GM12892 (cell line): ENCODE results near the gene AMH.
A peak's percentile ranks its signal among the peaks of the same experiment; 100 is the strongest.

ENCODE experiments used
- DNase-seq: peaks from one replicate; pipeline ENCODE4 v3.0.0; 2011; ENCODE audit not compliant: insufficient read length
- FAIRE-seq: peaks from 2 replicates; lab custom pipeline; 2011; peaks lifted over from hg19 to GRCh38; lab: Jason Lieb, UNC
- POLR2A ChIP-seq: IDR thresholded peaks from 2 replicates; pipeline ENCODE4 v1.6.1; 2011; ENCODE audit warnings: low read depth, low read length, control low read depth
- POLR2AphosphoS5 ChIP-seq: IDR thresholded peaks from 2 replicates; pipeline ENCODE4 v1.6.1; 2011; ENCODE audit warnings: low read depth, low read length, control low read depth
- TAF1 ChIP-seq: IDR thresholded peaks from 2 replicates; pipeline ENCODE4 v1.6.1; 2011; ENCODE audit warnings: low read depth, mild to moderate bottlenecking, control low read depth, low read length, borderline replicate concordance

AMH gene

GRCh38 chr19:2287585-2288337 is 38.6 kb downstream of the AMH start:
- no peak for DNase-seq
- TF ChIP-seq TAF1 (no peak), POLR2AphosphoS5 (no peak), POLR2A (no peak)
- peak; percentile 33 for FAIRE-seq

GRCh38 chr19:2288338-2288817 is 39.3 kb downstream of the AMH start:
- no peak; the same call in 1 of the 2 replicates for TF ChIP-seq POLR2A
- TF ChIP-seq POLR2AphosphoS5: no peak
- TF ChIP-seq TAF1: no peak
- DNase-seq (no peak), FAIRE-seq (no peak)

DNA sequence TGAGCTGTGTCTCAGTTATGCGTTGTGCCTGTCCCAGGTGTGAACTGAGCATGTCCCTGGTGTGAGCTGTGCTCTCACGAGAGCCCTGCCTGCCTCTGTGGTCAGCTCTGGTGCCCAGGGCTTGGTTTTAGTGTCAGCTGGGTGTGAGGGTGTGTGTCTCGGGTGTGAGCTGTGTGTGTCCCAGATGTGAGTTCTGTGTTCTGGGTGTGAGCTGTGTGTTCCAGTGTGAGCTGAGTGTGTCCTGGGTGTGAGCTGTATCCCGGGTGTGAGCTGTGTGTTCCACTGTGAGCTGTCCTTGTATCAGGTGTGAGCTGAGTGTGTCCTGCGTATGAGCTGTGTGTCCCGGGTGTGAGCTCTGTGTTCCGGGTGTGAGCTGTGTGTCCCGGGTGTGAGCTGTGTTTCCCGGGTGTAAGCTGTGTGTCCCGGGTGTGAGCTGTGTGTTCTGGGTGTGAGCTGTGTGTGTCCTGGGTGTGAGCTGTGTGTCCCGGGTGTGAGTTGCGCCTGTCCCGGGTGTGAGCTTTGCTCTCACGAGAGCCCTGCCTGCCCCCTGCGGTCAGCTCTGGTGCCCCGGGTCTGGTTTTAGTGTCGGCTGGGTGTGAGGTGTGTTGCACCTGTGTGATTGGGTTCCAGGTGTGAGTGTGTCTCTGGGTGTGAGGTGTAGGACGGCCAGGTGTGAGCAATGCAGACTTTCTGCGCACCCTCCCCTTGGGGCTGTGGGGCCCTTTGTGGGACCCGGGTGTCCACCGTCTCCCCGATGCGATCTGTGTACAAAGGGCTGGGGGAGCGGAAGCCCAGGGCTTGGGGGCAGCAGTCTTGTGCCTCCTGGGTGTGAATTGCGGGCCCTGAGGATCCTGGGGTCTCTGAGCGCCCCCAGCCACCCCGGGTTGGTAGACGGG is 39.9 kb downstream of the AMH start:
- TF ChIP-seq POLR2A (0 out of 2 replicates have a peak, but pooled peaks have one; percentile 39), TAF1 (no peak)
- DNase-seq (no peak), FAIRE-seq (no peak)

DNA sequence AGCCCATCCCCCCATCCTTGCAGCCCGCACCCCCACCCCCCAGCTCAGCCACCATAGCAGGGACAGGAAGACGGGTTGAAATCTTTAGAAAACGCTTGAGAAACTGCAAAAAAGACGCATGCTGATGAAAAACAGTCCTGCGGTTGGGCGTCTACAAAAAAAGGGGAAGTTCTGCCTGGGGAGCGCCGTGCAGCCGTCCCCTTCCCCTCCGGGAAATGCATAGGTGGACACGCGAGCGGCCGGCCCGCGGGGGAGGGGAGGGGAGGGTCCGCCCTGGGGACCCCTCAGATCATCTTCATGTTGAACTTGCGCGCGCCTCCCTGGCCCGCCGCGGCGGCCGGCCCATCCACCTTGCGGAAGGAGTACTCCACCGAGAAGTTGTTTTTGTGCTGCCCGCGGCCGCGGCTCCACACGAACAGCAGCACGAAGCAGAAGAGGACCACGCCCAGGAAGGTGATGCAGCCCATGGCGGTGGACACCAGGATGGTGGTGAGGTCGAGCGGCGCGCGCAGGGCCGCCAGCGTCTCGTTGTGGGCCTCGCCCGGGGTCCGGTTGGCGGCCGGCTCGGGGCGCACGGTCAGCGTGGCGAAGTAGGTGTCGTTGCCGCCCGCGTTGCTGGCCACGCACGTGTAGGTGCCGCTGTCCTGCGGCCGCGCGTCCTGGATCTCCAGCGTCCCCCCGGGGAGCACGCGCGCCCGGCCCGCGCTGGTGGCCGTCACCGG is 40.8 kb downstream of the AMH start:
- DNase-seq: peak; percentile 77
- TF ChIP-seq POLR2A (no peak), POLR2AphosphoS5 (peak; percentile 12; the same call in 1 of the 2 replicates)
- FAIRE-seq: peak; percentile 95

- FAIRE-seq: no peak
- TF ChIP-seq POLR2A (peak; percentile 16; the same call in 1 of the 2 replicates), POLR2AphosphoS5 (0 out of 2 replicates have a peak, but pooled peaks have one; percentile 13), TAF1 (no peak)
- DNase-seq: no peak
Observed at GRCh38 chr19:2290441-2291184, 41.5 kb downstream of the AMH start.

DNA sequence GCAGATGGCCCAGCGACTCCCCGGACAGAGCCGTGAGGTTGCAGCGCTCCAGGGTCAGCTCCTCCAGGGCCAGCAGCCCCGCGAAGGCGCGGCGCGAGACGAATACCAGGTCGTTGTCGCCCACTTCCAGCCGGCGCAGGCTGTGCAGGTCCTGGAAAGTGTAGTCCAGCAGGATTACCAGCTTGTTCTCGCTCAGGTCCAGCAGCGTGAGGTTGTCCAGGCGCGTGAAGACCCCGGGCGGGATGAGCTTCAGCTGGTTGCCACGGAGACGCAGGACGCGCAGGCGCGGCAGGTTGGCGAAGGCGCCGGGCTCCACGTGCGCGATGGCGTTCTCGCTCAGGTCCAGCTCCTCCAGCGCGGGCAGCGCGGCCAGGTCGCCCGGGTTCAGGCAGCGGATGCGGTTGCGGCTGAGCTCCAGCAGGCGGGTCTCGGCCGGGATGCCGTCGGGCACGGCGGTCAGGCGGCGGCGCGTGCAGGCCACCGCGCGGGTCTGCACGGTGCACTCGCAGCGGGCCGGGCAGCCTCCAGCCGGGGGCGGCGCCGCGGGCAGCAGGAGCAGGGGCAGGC is 42.1 kb downstream of the AMH start:
- DNase-seq (no peak), FAIRE-seq (no peak)
- TF ChIP-seq POLR2AphosphoS5: no peak
- TF ChIP-seq TAF1: no peak
- no peak for TF ChIP-seq POLR2A

DNA sequence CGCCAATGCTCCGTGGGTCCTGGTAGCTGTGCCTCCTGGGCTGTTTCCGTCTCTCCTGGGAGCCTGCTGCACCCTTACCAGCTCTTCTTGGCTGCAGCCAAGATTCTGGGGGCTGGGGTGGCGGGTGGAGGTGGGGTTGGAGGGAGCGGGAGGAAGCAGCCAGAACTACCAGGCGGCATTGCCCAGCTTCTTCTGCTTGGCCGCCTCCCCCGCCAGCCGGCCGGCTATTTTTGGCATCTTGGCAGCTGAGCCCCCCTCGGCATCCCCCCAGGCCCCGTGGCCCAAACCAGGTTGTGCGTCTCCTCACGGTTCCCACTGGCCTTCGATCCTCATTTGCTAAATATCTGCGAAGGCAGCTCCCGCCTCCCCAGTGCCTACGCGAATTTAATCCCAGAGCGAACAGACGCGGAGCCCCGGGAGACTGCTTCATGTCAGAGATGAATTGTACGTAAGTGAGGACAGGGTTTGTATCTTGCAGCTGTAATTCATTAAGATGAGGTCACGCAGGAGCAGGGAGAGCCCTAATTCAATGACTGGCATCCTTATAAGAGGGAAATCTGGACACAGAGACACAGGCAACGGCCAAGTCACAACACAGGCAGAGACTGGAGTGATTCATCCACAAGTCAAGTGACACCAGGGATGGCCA is 45.7 kb downstream of the AMH start:
- DNase-seq: no peak
- FAIRE-seq: no peak
- TF ChIP-seq POLR2AphosphoS5 (no peak), TAF1 (no peak), POLR2A (no peak)

GRCh38 chr19:2296141-2296540 is 47.0 kb downstream of the AMH start:
- TF ChIP-seq TAF1 (no peak), POLR2AphosphoS5 (no peak), POLR2A (no peak)
- no peak for DNase-seq
- no peak for FAIRE-seq

- DNase-seq (no peak), FAIRE-seq (no peak)
- TF ChIP-seq TAF1 (no peak), POLR2A (no peak), POLR2AphosphoS5 (no peak)
Observed at GRCh38 chr19:2300533-2300932, 51.4 kb downstream of the AMH start.
